Measurements from ENCODE around the gene POLD2. TPM values are rescaled to one million over a fixed set of nuclear protein-coding genes. Genes with fewer than 3 reads are reported as not detected.
A peak's percentile ranks its signal among the peaks of the same experiment; 100 is the strongest.

POLD2 gene
- total RNA-seq, 3 donors from 2014 or later (not counting 1 experiment from before 2014, with no cell fraction given) = 30.1 to 38.3 (median 38.1) TPM

- TF ChIP-seq, protein P1, sequence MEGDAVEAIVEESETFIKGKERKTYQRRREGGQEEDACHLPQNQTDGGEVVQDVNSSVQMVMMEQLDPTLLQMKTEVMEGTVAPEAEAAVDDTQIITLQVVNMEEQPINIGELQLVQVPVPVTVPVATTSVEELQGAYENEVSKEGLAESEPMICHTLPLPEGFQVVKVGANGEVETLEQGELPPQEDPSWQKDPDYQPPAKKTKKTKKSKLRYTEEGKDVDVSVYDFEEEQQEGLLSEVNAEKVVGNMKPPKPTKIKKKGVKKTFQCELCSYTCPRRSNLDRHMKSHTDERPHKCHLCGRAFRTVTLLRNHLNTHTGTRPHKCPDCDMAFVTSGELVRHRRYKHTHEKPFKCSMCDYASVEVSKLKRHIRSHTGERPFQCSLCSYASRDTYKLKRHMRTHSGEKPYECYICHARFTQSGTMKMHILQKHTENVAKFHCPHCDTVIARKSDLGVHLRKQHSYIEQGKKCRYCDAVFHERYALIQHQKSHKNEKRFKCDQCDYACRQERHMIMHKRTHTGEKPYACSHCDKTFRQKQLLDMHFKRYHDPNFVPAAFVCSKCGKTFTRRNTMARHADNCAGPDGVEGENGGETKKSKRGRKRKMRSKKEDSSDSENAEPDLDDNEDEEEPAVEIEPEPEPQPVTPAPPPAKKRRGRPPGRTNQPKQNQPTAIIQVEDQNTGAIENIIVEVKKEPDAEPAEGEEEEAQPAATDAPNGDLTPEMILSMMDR (IDR thresholded peaks at IDR 0.05) = no peak
- peak overlapping the region; percentile 94 for H3K4me3 Mint-ChIP-seq
- peak overlapping the region; percentile 93 for H3K27ac Mint-ChIP-seq
- intact Hi-C loops (cut with micrococcal nuclease) = loop anchor here (1.0 to 5.0 kb wide), 5 partner anchors 8 to 1030 kb away; partner anchors contain the start of genes POLD2, TBRG4 and YKT6
- peaks cover 5% of the 10 kb centered on the region for H3K36me3 Mint-ChIP-seq
- 0% methylated on average over 53 of the region's 54 CpGs for WGBS (ENCODE audit: insufficient coverage)
- no peaks in the 10 kb centered on the region for H3K9me3 Mint-ChIP-seq
- DNase-seq (peak; percentile 95 to 99), ATAC-seq (peak; percentile 92 to 98 (median 93))
- Histone ChIP-seq H3K9me3 (ENCODE audit: control insufficient read depth, insufficient read depth, low read length) (no peaks in the 10 kb centered on the region), H3K27ac (ENCODE audit: low read length) (peak overlapping the region; percentile 80), H3K4me3 (ENCODE audit: low read length) (peak overlapping the region; percentile 93), H3K4me1 (ENCODE audit: control insufficient read depth, insufficient read depth, low read length) (peaks cover 39% of the 10 kb centered on the region), H3K36me3 (ENCODE audit: control insufficient read depth, insufficient read depth, low read length) (peaks cover 26% of the 10 kb centered on the region), H3K27me3 (ENCODE audit: control insufficient read depth, insufficient read depth, low read length) (no peaks in the 10 kb centered on the region)
- H3K27me3 Mint-ChIP-seq (ENCODE audit: low read depth in 2 of 2) = no peaks in the 10 kb centered on the region
- peaks cover 28 to 33% of the 10 kb centered on the region in 2 donors for H3K4me1 Mint-ChIP-seq
Measured at GRCh38 chr7:44082541-44083207, 40.7 kb downstream of the POLD2 start.

DNA sequence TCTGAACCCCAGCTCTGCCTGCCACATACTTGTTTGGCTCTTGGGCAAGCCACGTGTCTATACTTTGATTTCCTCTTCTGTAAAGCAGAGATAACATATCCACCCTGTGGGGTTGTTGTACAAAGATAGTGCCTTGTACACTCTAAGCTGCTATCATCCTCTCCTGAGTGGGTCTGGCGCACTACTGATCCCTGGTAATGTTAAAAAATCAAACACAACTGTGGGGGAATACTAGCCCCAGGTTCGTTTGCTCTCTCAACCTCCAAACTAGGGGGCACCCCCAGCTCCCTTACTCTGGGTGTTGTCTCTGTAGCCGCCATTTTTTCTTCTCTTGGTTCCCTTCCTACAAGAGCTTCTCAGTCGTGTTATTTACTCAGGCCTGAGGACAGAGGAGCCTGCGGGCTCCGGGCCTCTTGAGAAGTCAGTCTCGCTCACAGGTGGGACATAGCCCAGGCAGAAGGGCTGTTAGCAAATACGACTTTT lies 42.0 kb downstream of the POLD2 start:
- intact Hi-C loops (cut with micrococcal nuclease) = loop anchor here (5.0 kb wide), 3 partner anchors 34 to 1031 kb away; partner anchors contain the start of genes TBRG4 and YKT6

DNA sequence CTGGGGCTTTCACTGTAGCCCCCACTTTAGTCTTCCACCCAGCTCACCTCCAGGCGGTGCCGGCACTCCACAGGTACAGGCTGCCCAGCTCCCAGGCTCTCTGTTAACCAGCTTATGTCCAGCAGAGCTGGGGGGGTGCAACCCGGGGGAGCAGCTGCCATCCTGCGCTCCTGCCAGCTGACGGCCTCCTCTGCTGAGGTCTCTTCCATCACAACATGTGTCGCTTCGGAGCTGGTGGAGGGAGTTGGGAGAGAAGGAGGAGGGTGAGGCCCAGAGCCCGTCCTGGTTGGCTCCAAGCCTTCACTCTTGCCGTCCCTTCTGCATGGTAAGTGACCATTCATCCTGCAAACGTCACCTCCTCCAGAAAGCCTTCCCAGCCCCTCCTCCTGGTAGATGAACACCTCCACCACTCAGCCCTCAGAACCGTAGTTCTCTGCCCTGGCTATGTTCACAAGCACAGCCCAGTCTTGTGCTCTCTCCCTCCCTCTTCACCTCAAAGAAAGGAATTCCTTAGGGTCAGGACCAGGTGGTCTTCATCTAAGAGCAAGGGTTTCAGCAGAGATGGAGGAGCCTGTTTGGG lies 42.6 kb downstream of the POLD2 start:
- peaks cover 9% of the 10 kb centered on the region for H3K36me3 Mint-ChIP-seq
- Histone ChIP-seq H3K27ac (ENCODE audit: low read length) (peak overlapping the region; percentile 95), H3K27me3 (ENCODE audit: control insufficient read depth, insufficient read depth, low read length) (no peaks in the 10 kb centered on the region), H3K9me3 (ENCODE audit: control insufficient read depth, insufficient read depth, low read length) (no peaks in the 10 kb centered on the region), H3K36me3 (ENCODE audit: control insufficient read depth, insufficient read depth, low read length) (peaks cover 42% of the 10 kb centered on the region), H3K4me1 (ENCODE audit: control insufficient read depth, insufficient read depth, low read length) (peaks cover 47% of the 10 kb centered on the region), H3K4me3 (ENCODE audit: low read length) (no peak overlapping the region)
- peak overlapping the region; percentile 94 for H3K4me3 Mint-ChIP-seq
- intact Hi-C loops (cut with micrococcal nuclease) = loop anchor here (5.0 kb wide), 3 partner anchors 33 to 1032 kb away; partner anchors contain the start of genes TBRG4 and YKT6
- H3K4me1 Mint-ChIP-seq = peaks cover 36 to 38% of the 10 kb centered on the region in 2 donors
- H3K9me3 Mint-ChIP-seq = no peaks in the 10 kb centered on the region
- TF ChIP-seq, protein P1 (IDR thresholded peaks at IDR 0.05) = no peak
- DNase-seq = no peak
- peak overlapping the region; percentile 93 for H3K27ac Mint-ChIP-seq
- H3K27me3 Mint-ChIP-seq (ENCODE audit: low read depth in 2 of 2) = no peaks in the 10 kb centered on the region
- 92% methylated on average over 11 of the region's 11 CpGs for WGBS (ENCODE audit: insufficient coverage)
- ATAC-seq = no peak

More for the DNA sequence above, 42.0 kb downstream of the POLD2 start:
- no peak for ATAC-seq
- peaks cover 9% of the 10 kb centered on the region for H3K36me3 Mint-ChIP-seq
- no peaks in the 10 kb centered on the region for H3K9me3 Mint-ChIP-seq
- H3K4me3 Mint-ChIP-seq = peak overlapping the region; percentile 94
- peak overlapping the region; percentile 95 for H3K27ac ChIP-seq (ENCODE audit: low read length)
- peaks cover 47% of the 10 kb centered on the region for H3K4me1 ChIP-seq (ENCODE audit: control insufficient read depth, insufficient read depth, low read length)
- peaks cover 37% of the 10 kb centered on the region for H3K36me3 ChIP-seq (ENCODE audit: control insufficient read depth, insufficient read depth, low read length)
- peak overlapping the region; percentile 93 for H3K4me3 ChIP-seq (ENCODE audit: low read length)
- DNase-seq = peak in 1 of 2 donors; percentile 66
- TF ChIP-seq, protein P1 (IDR thresholded peaks at IDR 0.05) = no peak
- peaks cover 36 to 38% of the 10 kb centered on the region in 2 donors for H3K4me1 Mint-ChIP-seq
- peak overlapping the region; percentile 93 for H3K27ac Mint-ChIP-seq
- no peaks in the 10 kb centered on the region for H3K9me3 ChIP-seq (ENCODE audit: control insufficient read depth, insufficient read depth, low read length)
- WGBS (ENCODE audit: insufficient coverage) = 52% methylated on average over 8 of the region's 9 CpGs
- H3K27me3 ChIP-seq (ENCODE audit: control insufficient read depth, insufficient read depth, low read length) = no peaks in the 10 kb centered on the region
- no peaks in the 10 kb centered on the region for H3K27me3 Mint-ChIP-seq (ENCODE audit: low read depth in 2 of 2)

Data from natural killer cell (primary cell).